GM19395 (cell line): ENCODE measurements around the gene NRXN2.

Experiments used
- ATAC-seq: cut with Tn5 transposase; IDR thresholded peaks from one replicate; pipeline ENCODE4 v1.9.1; 2021; ENCODE audit warnings: mild to moderate bottlenecking, moderate library complexity; ENCODE audit not compliant: unreplicated experiment

NRXN2 gene

DNA sequence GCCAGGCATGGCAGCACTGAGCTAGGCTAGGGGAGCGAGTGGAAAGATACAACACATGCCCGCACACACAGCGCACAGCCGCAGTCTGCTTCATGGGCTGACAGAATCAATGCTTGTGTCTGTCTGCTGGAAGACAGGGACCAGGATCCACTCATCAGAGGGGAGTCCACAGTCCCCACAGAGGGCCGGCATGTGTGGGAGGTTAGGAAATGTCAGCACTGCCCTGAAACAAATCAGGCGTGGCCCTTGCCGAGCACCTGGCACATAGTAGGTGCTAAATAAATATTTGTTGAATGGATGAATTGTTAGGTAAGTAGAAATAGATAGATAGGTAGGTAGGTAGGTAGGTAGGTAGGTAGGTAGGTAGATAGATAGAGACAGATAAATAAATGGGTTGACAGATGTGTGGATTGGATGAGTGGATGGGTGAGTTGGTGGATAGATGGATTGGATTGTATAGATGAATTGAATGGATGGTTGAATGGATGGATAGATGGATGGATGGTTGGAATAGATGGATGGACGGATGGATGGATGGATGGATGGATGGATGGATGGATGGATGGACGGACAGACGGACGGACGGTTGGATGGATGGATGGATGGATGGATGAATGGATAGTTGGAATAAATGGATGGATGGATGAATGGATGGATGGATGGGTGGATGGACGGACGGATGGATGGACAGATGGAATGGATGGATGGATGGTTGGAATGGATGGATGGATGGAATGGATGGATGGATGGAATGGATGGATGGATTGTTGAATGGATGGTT, 128.6 kb downstream of the NRXN2 start:
- ATAC-seq: no peak

GRCh38 chr11:64593156-64594105, 129.6 kb downstream of the NRXN2 start:
- ATAC-seq: no peak

- ATAC-seq: no peak
Observed at GRCh38 chr11:64592656-64593055, 130.3 kb downstream of the NRXN2 start.

DNA sequence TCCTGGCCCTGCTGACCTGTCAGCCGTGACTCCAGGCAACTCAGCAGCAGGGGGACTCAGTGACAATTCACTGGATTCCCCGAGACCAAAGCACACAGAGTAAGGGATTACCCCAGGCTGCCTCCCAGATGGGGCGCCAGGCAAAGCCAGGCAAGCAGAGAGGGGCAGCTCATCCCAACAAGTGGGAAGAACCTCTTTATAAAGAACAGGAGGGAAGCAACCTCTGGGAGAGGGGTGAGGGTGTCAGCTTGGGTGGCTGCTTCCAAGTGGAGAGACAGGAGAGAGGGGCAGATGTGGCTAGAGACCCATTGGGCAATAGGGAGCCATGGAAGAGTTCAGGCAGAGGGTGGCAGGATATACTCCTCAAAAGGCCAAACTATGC, 130.8 kb downstream of the NRXN2 start:
- ATAC-seq: no peak

DNA sequence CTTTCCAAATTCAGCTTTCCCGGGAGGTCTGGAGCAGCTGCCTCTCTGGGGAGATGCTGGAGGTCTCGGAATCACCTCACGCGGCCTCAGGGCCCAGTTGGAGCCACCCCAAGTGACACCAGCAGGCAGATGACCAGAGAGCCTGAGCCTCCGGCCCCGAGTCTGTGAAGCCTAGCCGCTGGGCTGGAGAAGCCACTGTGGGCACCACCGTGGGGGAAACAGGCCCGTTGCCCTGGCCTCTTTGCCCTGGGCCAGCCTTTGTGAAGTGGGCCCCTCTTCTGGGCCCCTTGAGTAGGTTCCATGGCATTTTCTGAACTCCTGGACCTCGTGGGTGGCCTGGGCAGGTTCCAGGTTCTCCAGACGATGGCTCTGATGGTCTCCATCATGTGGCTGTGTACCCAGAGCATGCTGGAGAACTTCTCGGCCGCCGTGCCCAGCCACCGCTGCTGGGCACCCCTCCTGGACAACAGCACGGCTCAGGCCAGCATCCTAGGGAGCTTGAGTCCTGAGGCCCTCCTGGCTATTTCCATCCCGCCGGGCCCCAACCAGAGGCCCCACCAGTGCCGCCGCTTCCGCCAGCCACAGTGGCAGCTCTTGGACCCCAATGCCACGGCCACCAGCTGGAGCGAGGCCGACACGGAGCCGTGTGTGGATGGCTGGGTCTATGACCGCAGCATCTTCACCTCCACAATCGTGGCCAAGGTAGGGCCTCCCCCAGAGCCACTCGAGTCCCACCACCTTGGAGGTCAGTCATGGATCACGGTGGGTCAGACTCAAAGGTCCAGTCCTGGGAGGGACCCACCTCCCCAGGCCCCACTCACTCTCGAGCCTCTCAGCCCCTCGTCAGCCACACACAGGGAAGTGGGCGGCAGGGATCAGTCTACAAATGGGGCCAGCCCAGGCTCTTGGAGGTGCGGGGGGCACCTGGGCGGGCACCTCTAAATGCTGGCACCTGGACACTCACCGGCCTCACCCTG, 131.5 kb downstream of the NRXN2 start:
- no peak for ATAC-seq

DNA sequence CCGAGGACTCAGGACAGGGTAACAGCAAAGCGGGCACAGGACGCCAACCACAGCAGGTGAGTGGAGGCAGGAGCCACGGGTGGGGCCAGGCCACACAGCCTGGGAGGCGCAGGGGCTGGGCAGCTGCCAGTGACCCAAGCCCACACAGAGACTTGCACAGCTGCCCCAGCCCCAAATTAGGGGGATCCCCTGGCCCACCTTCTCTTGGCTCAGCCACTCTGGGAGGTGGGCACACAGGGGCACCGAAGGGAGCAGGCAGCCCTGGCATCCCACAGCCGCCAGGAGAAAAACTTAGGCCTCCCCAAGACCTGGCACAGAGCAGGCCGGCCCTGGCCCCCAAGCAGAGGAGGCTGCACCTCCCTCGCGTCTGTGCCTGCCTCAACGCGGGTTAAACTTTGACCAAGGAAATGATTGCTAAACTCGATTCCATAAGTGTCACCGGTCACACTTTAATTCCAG, 132.2 kb downstream of the NRXN2 start, which contains the start of gene SLC22A12:
Gene SLC22A12 (plus strand): TSS at position 458 of the 459 bp plus-strand sequence. CDS start 337 bp downstream, outside the sequence.
- no peak for ATAC-seq

GRCh38 chr11:64588701-64589100, 134.3 kb downstream of the NRXN2 start:
- ATAC-seq: no peak

DNA sequence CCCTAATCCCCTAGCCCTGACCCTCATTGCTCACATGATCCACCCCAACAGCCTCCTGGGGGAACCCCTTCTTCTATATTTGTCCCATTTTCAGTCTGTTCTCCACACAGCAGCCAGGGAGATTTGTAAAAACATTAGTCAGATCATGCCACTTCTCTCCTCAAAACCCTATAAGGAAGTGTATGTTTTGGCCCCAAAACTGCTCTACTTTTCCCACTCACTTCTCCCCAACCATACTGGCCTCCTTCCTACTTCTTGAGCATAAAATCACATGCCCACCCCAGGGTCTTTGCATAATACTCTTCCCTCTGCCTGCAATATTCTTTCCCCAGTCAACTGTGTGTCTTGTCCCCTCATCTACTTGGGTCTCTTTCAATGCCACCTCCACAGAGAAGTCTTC, 136.6 kb downstream of the NRXN2 start:
- ATAC-seq: no peak

- no peak for ATAC-seq
Observed at GRCh38 chr11:64585150-64585549, 137.8 kb downstream of the NRXN2 start.

DNA sequence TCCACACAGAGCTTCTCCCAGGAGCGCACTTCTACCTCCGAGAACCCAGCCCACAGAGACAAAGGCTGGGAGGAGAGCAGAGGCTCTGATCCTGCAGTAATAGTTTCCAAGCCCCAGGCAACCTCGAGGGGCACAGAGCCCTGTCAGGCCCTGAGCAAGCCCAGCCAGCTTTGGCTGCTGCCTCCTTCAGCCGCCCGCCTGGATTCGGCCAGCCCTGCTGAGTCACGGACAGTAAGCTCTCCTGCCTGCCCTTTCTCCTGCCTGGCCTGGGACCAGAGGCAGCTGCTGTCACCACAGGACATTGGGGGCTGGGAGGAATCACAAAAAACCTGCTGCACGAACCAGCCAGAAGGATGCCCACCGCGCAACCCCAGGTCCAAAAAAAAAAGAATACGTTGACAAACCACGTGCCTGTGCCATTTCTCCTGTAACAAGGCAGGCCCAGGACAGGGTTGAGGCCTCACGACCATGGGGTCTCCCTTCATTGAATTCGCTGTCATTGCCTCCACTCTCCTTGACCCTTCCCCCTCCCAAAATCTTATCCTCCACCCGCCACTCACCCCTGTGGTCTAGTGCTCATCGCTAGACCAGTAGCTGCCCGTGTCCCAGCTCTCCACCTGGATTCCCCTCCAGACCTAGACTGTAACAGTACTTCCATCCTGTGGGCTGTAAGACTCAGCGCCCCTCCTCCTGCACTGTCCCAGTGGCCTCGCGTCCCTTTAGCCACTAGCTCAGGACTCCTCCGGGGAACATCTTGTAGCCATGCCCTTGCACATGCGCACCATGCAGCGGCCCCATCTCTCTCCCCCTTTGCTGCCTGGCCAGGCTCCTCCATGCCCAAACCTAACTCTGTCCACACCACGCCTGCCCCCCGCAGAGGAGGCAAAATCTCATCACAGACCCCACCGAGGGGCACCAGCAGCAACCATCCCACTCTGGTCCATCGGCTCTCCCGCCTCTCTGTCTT, 139.4 kb downstream of the NRXN2 start:
- no peak for ATAC-seq

DNA sequence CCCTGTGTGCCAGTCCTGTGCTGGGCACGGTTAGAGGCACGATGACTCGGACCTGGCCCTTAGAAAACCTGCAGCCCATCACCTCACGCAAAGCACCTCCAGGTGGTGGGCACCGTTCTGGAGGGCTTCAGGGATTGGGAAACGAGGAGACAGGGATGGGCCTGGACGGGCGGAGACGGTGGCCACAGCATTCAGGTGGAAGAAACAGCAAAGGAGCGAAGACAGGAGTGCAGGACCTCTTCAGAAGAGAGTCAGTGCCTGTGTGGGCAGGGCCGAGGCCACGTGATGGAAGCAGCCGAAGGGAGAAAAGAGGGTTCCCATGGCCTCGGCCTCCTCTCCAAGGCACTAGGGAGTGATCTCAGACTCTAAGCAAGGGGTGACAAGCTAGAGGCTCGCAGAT, 140.1 kb downstream of the NRXN2 start:
- ATAC-seq: no peak

DNA sequence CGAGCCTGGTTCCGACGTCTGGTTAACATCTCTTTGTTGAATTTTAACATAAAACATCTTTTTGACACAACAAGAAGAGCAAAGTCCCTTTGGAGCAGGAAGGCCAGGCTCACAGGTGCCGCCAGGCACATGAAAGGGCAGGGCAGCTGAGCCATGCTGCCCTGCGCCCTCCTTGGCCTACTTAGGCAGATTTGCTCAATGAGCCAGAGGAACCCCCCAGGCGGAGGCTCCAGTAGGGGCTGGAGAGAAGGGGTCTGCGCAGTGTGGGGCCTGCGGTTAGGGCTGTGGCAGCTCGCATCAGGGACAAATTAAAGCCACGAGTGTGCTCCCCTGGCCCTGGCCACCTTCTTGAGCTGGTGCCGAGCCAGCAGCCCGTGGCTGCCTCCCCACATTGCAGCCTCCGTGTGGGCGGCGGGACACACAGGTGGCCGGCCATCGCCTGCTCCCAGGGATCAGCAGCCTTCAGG, 141.9 kb downstream of the NRXN2 start:
- ATAC-seq: no peak

GRCh38 chr11:64580412-64580811, 142.6 kb downstream of the NRXN2 start:
- ATAC-seq: no peak

GRCh38 chr11:64577202-64577601, 145.8 kb downstream of the NRXN2 start:
- ATAC-seq: no peak

- ATAC-seq: no peak
Observed at GRCh38 chr11:64572143-64572542, 150.9 kb downstream of the NRXN2 start.

- ATAC-seq: no peak
Observed at GRCh38 chr11:64571410-64572091, 151.4 kb downstream of the NRXN2 start.

- no peak for ATAC-seq
Observed at GRCh38 chr11:64571050-64571409, 152.0 kb downstream of the NRXN2 start.

- ATAC-seq: no peak
Observed at GRCh38 chr11:64570341-64570740, 152.7 kb downstream of the NRXN2 start.
